Neural progenitor cell (in vitro differentiated cells): Measurements from ENCODE around the gene FMNL2.

Experiments used
- EZH2 ChIP-seq: fragments of 200-600 bp; sonication (generic); IDR thresholded peaks from 2 replicates; pipeline ENCODE4 v1.6.1; 2017; ENCODE audit warnings: antibody characterized with exemption, mild to moderate bottlenecking, moderate library complexity
- EZH2phosphoT487 ChIP-seq: fragments of 200-600 bp; sonication (generic); IDR thresholded peaks from 2 replicates; pipeline ENCODE4 v1.6.1; 2017; ENCODE audit warnings: antibody characterized with exemption
- TF ChIP-seq, protein P1 (sequence below): fragments of 200-600 bp; sonication (generic); IDR thresholded peaks from 2 replicates; pipeline ENCODE4 v1.5.1; 2017; ENCODE audit warnings: antibody characterized with exemption, mild to moderate bottlenecking

DNA sequence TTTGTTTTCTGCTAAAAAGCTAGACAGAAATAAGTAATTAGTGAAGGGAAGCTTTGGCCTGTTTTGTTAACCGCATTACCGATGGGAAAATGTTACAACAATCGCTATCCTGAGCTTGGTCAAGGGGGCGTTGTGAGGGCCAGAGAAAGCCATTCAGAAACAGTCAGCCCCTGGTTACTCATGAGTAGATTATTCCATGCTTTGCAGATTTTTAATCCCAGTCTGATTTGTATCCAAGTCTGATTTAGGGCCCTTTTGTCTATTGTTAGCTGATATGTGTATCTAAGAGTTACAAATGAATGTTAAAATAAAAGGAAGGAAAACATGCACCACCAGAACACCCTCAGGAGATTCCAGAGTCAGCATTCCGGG is 283.2 kb downstream of the FMNL2 start:
- TF ChIP-seq, protein P1, sequence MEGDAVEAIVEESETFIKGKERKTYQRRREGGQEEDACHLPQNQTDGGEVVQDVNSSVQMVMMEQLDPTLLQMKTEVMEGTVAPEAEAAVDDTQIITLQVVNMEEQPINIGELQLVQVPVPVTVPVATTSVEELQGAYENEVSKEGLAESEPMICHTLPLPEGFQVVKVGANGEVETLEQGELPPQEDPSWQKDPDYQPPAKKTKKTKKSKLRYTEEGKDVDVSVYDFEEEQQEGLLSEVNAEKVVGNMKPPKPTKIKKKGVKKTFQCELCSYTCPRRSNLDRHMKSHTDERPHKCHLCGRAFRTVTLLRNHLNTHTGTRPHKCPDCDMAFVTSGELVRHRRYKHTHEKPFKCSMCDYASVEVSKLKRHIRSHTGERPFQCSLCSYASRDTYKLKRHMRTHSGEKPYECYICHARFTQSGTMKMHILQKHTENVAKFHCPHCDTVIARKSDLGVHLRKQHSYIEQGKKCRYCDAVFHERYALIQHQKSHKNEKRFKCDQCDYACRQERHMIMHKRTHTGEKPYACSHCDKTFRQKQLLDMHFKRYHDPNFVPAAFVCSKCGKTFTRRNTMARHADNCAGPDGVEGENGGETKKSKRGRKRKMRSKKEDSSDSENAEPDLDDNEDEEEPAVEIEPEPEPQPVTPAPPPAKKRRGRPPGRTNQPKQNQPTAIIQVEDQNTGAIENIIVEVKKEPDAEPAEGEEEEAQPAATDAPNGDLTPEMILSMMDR, result no peak
- TF ChIP-seq EZH2 (no peak), EZH2phosphoT487 (no peak)
